HEK293 (cell line): ENCODE data around the gene WDR5B.

Experiments used
- CTCF ChIA-PET: fragments of 350-600 bp; formaldehyde crosslinking; extraction: SDS; loops from one replicate; lab custom pipeline; 2021; ENCODE audit warnings: antibody characterized with exemption; lab: Yijun Ruan, JAX
- POLR2A ChIA-PET: fragments of 300-600 bp; formaldehyde crosslinking; extraction: SDS; loops from one replicate; lab custom pipeline; 2020; ENCODE audit warnings: antibody characterized with exemption, inconsistent platforms; lab: Yijun Ruan, JAX
- H3K27ac ChIP-seq: fragments of 200-500 bp; sonication (Bioruptor generic); 2 replicates; pipeline ENCODE4 v1.5.1; 2014; ENCODE audit warnings: low read depth, low read length, control low read depth, inconsistent platforms; ENCODE audit errors: extremely low read depth
- H3K36me3 ChIP-seq, 2 experiments: fragments of 200-500 bp in 1 of 2; sonication (Bioruptor generic) in 1 of 2; 1 replicate in 1 of 2; 2 replicates in 1 of 2; pipeline ENCODE4 v1.5.1; 2014 to 2017; ENCODE audit warnings: inconsistent platforms in 2 of 2, low read length in 2 of 2; ENCODE audit not compliant: control insufficient read depth in 2 of 2, insufficient read depth in 1 of 2
- H3K4me1 ChIP-seq: fragments of 200-500 bp; sonication (Bioruptor generic); 2 replicates; pipeline ENCODE4 v1.5.1; 2014; ENCODE audit warnings: mild to moderate bottlenecking, low read length, inconsistent platforms; ENCODE audit not compliant: control insufficient read depth, insufficient read depth
- H3K4me3 ChIP-seq: 2 replicates; pipeline ENCODE4 v1.5.1; 2011; ENCODE audit warnings: low read depth, mild to moderate bottlenecking, control low read depth, low read length, moderate library complexity
- H3K9me3 ChIP-seq: fragments of 200-500 bp; sonication (Bioruptor generic); 2 replicates; pipeline ENCODE4 v1.5.1; 2014; ENCODE audit warnings: low read depth, low read length, inconsistent platforms; ENCODE audit not compliant: control insufficient read depth, insufficient read depth
- ATF2 ChIP-seq: fragments of 450-650 bp; formaldehyde crosslinking; IDR thresholded peaks from 2 replicates; pipeline ENCODE4 v1.5.1; 2016; ENCODE audit warnings: missing biosample characterization, missing genetic modification characterization, low read depth
- SALL2 ChIP-seq: fragments of 450-650 bp; formaldehyde crosslinking; IDR thresholded peaks from 2 replicates; pipeline ENCODE4 v1.5.0; 2017; ENCODE audit warnings: missing biosample characterization, mild to moderate bottlenecking, missing genetic modification characterization, borderline replicate concordance
- SCRT1 ChIP-seq: fragments of 450-650 bp; formaldehyde crosslinking; IDR thresholded peaks from 2 replicates; pipeline ENCODE4 v1.5.1; 2016; ENCODE audit warnings: missing biosample characterization, missing genetic modification characterization, borderline replicate concordance
- TCF7L2 ChIP-seq: IDR thresholded peaks from 2 replicates; pipeline ENCODE4 v1.6.1; 2011; ENCODE audit warnings: low read depth, mild to moderate bottlenecking, inconsistent platforms, low read length, moderate library complexity, borderline replicate concordance
- WT1 ChIP-seq: fragments of 450-650 bp; formaldehyde crosslinking; IDR thresholded peaks from 2 replicates; pipeline ENCODE4 v1.5.1; 2016; ENCODE audit warnings: missing biosample characterization, missing genetic modification characterization
- YY2 ChIP-seq: fragments of 450-650 bp; formaldehyde crosslinking; IDR thresholded peaks from 2 replicates; pipeline ENCODE4 v1.5.1; 2016; ENCODE audit warnings: missing biosample characterization, missing genetic modification characterization
- ZEB2 ChIP-seq: fragments of 450-650 bp; formaldehyde crosslinking; IDR thresholded peaks from 2 replicates; pipeline ENCODE4 v1.5.1; 2016; ENCODE audit warnings: missing biosample characterization, missing genetic modification characterization
- ZFP37 ChIP-seq: fragments of 450-650 bp; formaldehyde crosslinking; IDR thresholded peaks from 2 replicates; pipeline ENCODE4 v1.5.1; 2016; ENCODE audit warnings: missing biosample characterization, missing genetic modification characterization
- ZNF146 ChIP-seq: fragments of 450-650 bp; formaldehyde crosslinking; IDR thresholded peaks from 2 replicates; pipeline ENCODE4 v1.5.1; 2016; ENCODE audit warnings: missing biosample characterization, missing genetic modification characterization
- ZNF155 ChIP-seq: fragments of 450-650 bp; formaldehyde crosslinking; IDR thresholded peaks from 2 replicates; pipeline ENCODE4 v1.5.1; 2016; ENCODE audit warnings: missing biosample characterization, missing genetic modification characterization
- ZNF280C ChIP-seq: fragments of 450-650 bp; formaldehyde crosslinking; IDR thresholded peaks from 2 replicates; pipeline ENCODE4 v1.5.1; 2016; ENCODE audit warnings: missing biosample characterization, missing genetic modification characterization
- ZNF280D ChIP-seq: fragments of 450-650 bp; formaldehyde crosslinking; IDR thresholded peaks from 2 replicates; pipeline ENCODE4 v1.5.1; 2016; ENCODE audit warnings: missing biosample characterization, missing genetic modification characterization
- ZNF292 ChIP-seq: fragments of 450-650 bp; formaldehyde crosslinking; IDR thresholded peaks from 2 replicates; pipeline ENCODE4 v1.5.1; 2016; ENCODE audit warnings: low read depth, missing biosample characterization, missing genetic modification characterization, borderline replicate concordance
- ZNF324 ChIP-seq: fragments of 450-650 bp; formaldehyde crosslinking; IDR thresholded peaks from 2 replicates; pipeline ENCODE4 v1.5.1; 2016; ENCODE audit warnings: missing biosample characterization, missing genetic modification characterization
- ZNF423 ChIP-seq: fragments of 450-650 bp; formaldehyde crosslinking; IDR thresholded peaks from 2 replicates; pipeline ENCODE4 v1.5.1; 2016; ENCODE audit warnings: missing biosample characterization, missing genetic modification characterization
- ZNF510 ChIP-seq: fragments of 450-650 bp; formaldehyde crosslinking; IDR thresholded peaks from 2 replicates; pipeline ENCODE4 v1.5.1; 2018; ENCODE audit warnings: mild to moderate bottlenecking, missing genetic modification characterization, missing biosample characterization; ENCODE audit not compliant: insufficient replicate concordance
- ZNF560 ChIP-seq: fragments of 450-650 bp; formaldehyde crosslinking; IDR thresholded peaks from 2 replicates; pipeline ENCODE4 v1.5.1; 2017; ENCODE audit warnings: missing biosample characterization, missing genetic modification characterization, borderline replicate concordance
- ZNF623 ChIP-seq: fragments of 450-650 bp; formaldehyde crosslinking; IDR thresholded peaks from 2 replicates; pipeline ENCODE4 v1.5.1; 2016; ENCODE audit warnings: missing biosample characterization, missing genetic modification characterization
- ZNF624 ChIP-seq: fragments of 450-650 bp; formaldehyde crosslinking; IDR thresholded peaks from 2 replicates; pipeline ENCODE4 v1.5.1; 2017; ENCODE audit warnings: missing biosample characterization, missing genetic modification characterization
- ZXDB ChIP-seq: fragments of 450-650 bp; formaldehyde crosslinking; IDR thresholded peaks from 2 replicates; pipeline ENCODE4 v1.5.1; 2016; ENCODE audit warnings: missing biosample characterization, missing genetic modification characterization

Gene WDR5B

GRCh38 chr3:122403489-122403888, 12.4 kb downstream of the WDR5B start:
- no peaks in the 10 kb centered on the region for H3K9me3 ChIP-seq
- CTCF ChIA-PET: no interaction called here
- no peaks in the 10 kb centered on the region for H3K4me1 ChIP-seq
- TF ChIP-seq ZNF560 (tag by site-specific recombination): no peak
- no peak for TF ChIP-seq ZNF280D (tag by site-specific recombination)
- no peak for TF ChIP-seq ZEB2
- no peak for TF ChIP-seq SCRT1 (tag by site-specific recombination)
- no peak for TF ChIP-seq YY2
- no peak for TF ChIP-seq ZNF155 (tag by site-specific recombination)
- no peak for TF ChIP-seq TCF7L2
- TF ChIP-seq SALL2 (tag by site-specific recombination): no peak
- TF ChIP-seq, all 188 proteins: peak for 0
- no peak overlapping the region for H3K4me3 ChIP-seq
- POLR2A ChIA-PET: no interaction called here
- no peak overlapping the region for H3K27ac ChIP-seq
- peaks cover 0 to 44% of the 10 kb centered on the region in 2 experiments; a peak in 2 of 3 replicates for H3K36me3 ChIP-seq

- CTCF ChIA-PET: no interaction called here
- H3K36me3 ChIP-seq: peaks cover 0 to 10% of the 10 kb centered on the region in 2 experiments; a peak in 1 of 3 replicates
- no peaks in the 10 kb centered on the region for H3K4me1 ChIP-seq
- no peaks in the 10 kb centered on the region for H3K9me3 ChIP-seq
- H3K27ac ChIP-seq: no peak overlapping the region
- H3K4me3 ChIP-seq: no peak overlapping the region
- POLR2A ChIA-PET: no interaction called here
- TF ChIP-seq WT1 (tag by site-specific recombination): no peak
- peak; percentile 26; the same call in 1 of the 2 replicates for TF ChIP-seq ZNF146 (tag by site-specific recombination)
These were observed 16.9 kb downstream of the WDR5B start for GRCh38 chr3:122398920-122399319.

- H3K4me1 ChIP-seq: no peaks in the 10 kb centered on the region
- ChIA-PET POLR2A (interaction anchor here (0.6 kb wide), 1 partner anchor 97 kb away, joined by 3 read pairs; no protein-coding TSS in a partner anchor), CTCF (interaction anchor here (0.6 kb wide), 1 partner anchor 12 kb away, joined by 3 read pairs; no protein-coding TSS in a partner anchor)
- no peaks in the 10 kb centered on the region for H3K36me3 ChIP-seq
- H3K4me3 ChIP-seq: no peak overlapping the region
- H3K27ac ChIP-seq: no peak overlapping the region
- no peaks in the 10 kb centered on the region for H3K9me3 ChIP-seq
- TF ChIP-seq ZFP37 (tag by site-specific recombination): no peak
- TF ChIP-seq ZNF324 (tag by site-specific recombination): no peak
- no peak for TF ChIP-seq ZNF510 (tag by site-specific recombination)
- no peak for TF ChIP-seq ZNF280C (tag by site-specific recombination)
- TF ChIP-seq ZNF624 (tag by site-specific recombination): no peak
- TF ChIP-seq ZNF292 (tag by site-specific recombination): no peak
- no peak for TF ChIP-seq ZXDB (tag by site-specific recombination)
- no peak for TF ChIP-seq ZNF423 (tag by site-specific recombination)
- TF ChIP-seq ZNF623 (tag by site-specific recombination): no peak
- no peak for TF ChIP-seq ATF2 (tag by site-specific recombination)
These were observed 18.7 kb downstream of the WDR5B start for GRCh38 chr3:122397201-122397600.
